H1 (cell line): ENCODE measurements around the gene GRID2. TPM values are rescaled to one million over a fixed set of nuclear protein-coding genes. Genes with fewer than 3 reads are reported as not detected.

ENCODE experiments used
- CBX5 ChIP-seq: fragments of 300-800, 300-1000 bp; sonication (generic); IDR thresholded peaks from 2 replicates; pipeline ENCODE4 v1.7.1; 2016; ENCODE audit warnings: antibody characterized with exemption, low read length, low read depth
- CHD7 ChIP-seq: fragments of 300-600 bp; sonication (generic); IDR thresholded peaks from 2 replicates; pipeline ENCODE4 v1.7.1; 2012; ENCODE audit warnings: low read length, moderate library complexity, mild to moderate bottlenecking, inconsistent platforms; ENCODE audit not compliant: insufficient replicate concordance
- E2F6 ChIP-seq: IDR thresholded peaks from 2 replicates; pipeline ENCODE4 v1.6.1; 2012; ENCODE audit warnings: inconsistent platforms
- JUND ChIP-seq: IDR thresholded peaks from 2 replicates; pipeline ENCODE4 v1.6.1; 2011; ENCODE audit warnings: mild to moderate bottlenecking, improper control_type of control experiment, low read length
- NANOG ChIP-seq: IDR thresholded peaks from 2 replicates; pipeline ENCODE4 v1.6.1; 2011; ENCODE audit warnings: low read length, low read depth, mild to moderate bottlenecking, inconsistent platforms; ENCODE audit not compliant: insufficient read depth, poor library complexity, severe bottlenecking
- SIRT6 ChIP-seq: IDR thresholded peaks from one replicate; pipeline ENCODE4 v1.7.1; 2012; ENCODE audit warnings: low read length, inconsistent platforms
- polyA plus RNA-seq, 7 experiments: library from polyadenylated mRNA; depleted of rRNA in 3 of 7; stranded (reverse) in 5 of 7; unstranded in 2 of 7; fragments of >200 nt in 5 of 7; fragments of 200-250 nt in 2 of 7; gene quantifications; 1 replicate in 5 of 7; 2 replicates in 1 of 7; 4 replicates in 1 of 7; pipeline versions ENCODE4 v1.2.1 to v1.2.3, GENCODE V29; 2011 to 2013; ENCODE audit warnings: missing spikeins in 2 of 7, mixed read lengths in 2 of 7
- total RNA-seq: library from RNA; stranded (reverse); fragmentation: NEBNext Ultra II Directional; extraction: Animal tissue kit (Norgen Biotek cat#: 25700); gene quantifications from 2 replicates; pipeline ENCODE4 v1.2.1, GENCODE V29; 2021

The GRID2 gene
- total and polyA plus RNA-seq, 2 of the 8 experiments (the other 6 are each of a cell fraction or from before 2014, with no cell fraction given), result 31.1 to 81.9 TPM

DNA sequence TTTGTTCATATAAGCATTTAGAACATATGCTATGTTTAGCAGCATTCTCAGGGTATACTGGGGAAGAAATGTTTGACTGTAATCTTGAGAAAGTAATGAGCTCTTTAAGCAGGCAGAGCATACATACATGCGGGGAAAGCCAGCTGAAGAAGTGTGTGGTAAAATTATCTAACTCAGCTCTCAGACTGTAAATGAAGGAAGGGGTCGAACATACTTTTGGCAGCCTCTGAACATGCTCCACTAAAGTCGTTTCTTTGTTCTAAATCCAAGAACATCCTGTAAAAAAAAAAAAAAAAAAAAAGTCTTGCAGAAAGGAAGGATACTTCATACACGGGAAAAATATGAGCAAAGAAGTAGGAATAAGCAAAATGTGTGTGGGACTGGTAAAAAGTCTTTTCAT is 224.8 kb downstream of the GRID2 start (continued):
- TF ChIP-seq CHD7 (no peak), SIRT6 (no peak), NANOG (no peak), E2F6 (no peak), CBX5 (no peak), JUND (no peak)
- TF ChIP-seq, all 59 proteins: peak for 0
